Measurements from ENCODE around the gene CHORDC1. TPM values are rescaled to one million over a fixed set of nuclear protein-coding genes. Genes with fewer than 3 reads are reported as not detected.

Gene CHORDC1
- total and polyA plus RNA-seq, 10 of the 15 experiments (the other 5 are each of a cell fraction or from before 2014, with no cell fraction given): 32.6 to 108 (median 54.3) TPM

Other genes with a start within 250 kb of the CHORDC1 start
- gene TRIM49C, start 191.9 kb downstream of the CHORDC1 start, total RNA-seq (2014; rRNA removed): not detected in 2 replicates
- not detected in 2 replicates for gene TRIM49C, start 191.9 kb downstream of the CHORDC1 start, total RNA-seq (2014; rRNA removed; fragmentation: Illumina TruSeq; extraction: Trizol)
- gene TRIM49C, start 191.9 kb downstream of the CHORDC1 start, total RNA-seq (2021): not detected in 2 replicates
- not detected in 2 replicates for gene TRIM49C, start 191.9 kb downstream of the CHORDC1 start, polyA plus RNA-seq (2011; rRNA removed)
- gene TRIM49C, start 191.9 kb downstream of the CHORDC1 start, polyA plus RNA-seq (2014; fragmentation: Illumina TruSeq; extraction: Trizol): not detected in 2 replicates
- gene TRIM49C, start 191.9 kb downstream of the CHORDC1 start, polyA plus RNA-seq (2014; fragmentation: Nextera tagmentation; extraction: Ambion mirVana): not detected
- not detected in 2 replicates for gene TRIM49C, start 191.9 kb downstream of the CHORDC1 start, polyA plus RNA-seq (2014; rRNA removed)
- not detected for gene TRIM49C, start 191.9 kb downstream of the CHORDC1 start, polyA plus RNA-seq (2016; fragmentation: Nextera tagmentation; extraction: Ambion mirVana)
- gene UBTFL1, start 137.1 kb downstream of the CHORDC1 start, total RNA-seq (2014; rRNA removed): not detected in 2 replicates
- gene UBTFL1, start 137.1 kb downstream of the CHORDC1 start, total RNA-seq (2014; rRNA removed; fragmentation: Illumina TruSeq; extraction: Trizol): not detected in 2 replicates
- not detected in 2 replicates for gene UBTFL1, start 137.1 kb downstream of the CHORDC1 start, total RNA-seq (2021)
- not detected in 2 replicates for gene UBTFL1, start 137.1 kb downstream of the CHORDC1 start, polyA plus RNA-seq (2011; rRNA removed)
- not detected in 2 replicates for gene UBTFL1, start 137.1 kb downstream of the CHORDC1 start, polyA plus RNA-seq (2014; fragmentation: Illumina TruSeq; extraction: Trizol)
- gene UBTFL1, start 137.1 kb downstream of the CHORDC1 start, polyA plus RNA-seq (2014; fragmentation: Nextera tagmentation; extraction: Ambion mirVana): not detected
- gene UBTFL1, start 137.1 kb downstream of the CHORDC1 start, polyA plus RNA-seq (2014; rRNA removed): not detected in 2 replicates
- not detected for gene UBTFL1, start 137.1 kb downstream of the CHORDC1 start, polyA plus RNA-seq (2016; fragmentation: Nextera tagmentation; extraction: Ambion mirVana)
- gene NAALAD2, start 88.4 kb downstream of the CHORDC1 start, total RNA-seq (2014; rRNA removed): not detected in 2 replicates
- not detected in 2 replicates for gene NAALAD2, start 88.4 kb downstream of the CHORDC1 start, total RNA-seq (2014; rRNA removed; fragmentation: Illumina TruSeq; extraction: Trizol)
- gene NAALAD2, start 88.4 kb downstream of the CHORDC1 start, total RNA-seq (2021): not detected in 2 replicates
- gene NAALAD2, start 88.4 kb downstream of the CHORDC1 start, polyA plus RNA-seq (2011; rRNA removed): 0.16 and 0.98 TPM in 2 replicates
- 0.24 TPM in 1 of 2 replicates, not detected in the other for gene NAALAD2, start 88.4 kb downstream of the CHORDC1 start, polyA plus RNA-seq (2014; fragmentation: Illumina TruSeq; extraction: Trizol)
- under 1 TPM; 0.05 to 0.11 TPM for gene NAALAD2, start 88.4 kb downstream of the CHORDC1 start, polyA plus RNA-seq (2014; fragmentation: Nextera tagmentation; extraction: Ambion mirVana)
- not detected in 2 replicates for gene NAALAD2, start 88.4 kb downstream of the CHORDC1 start, polyA plus RNA-seq (2014; rRNA removed)
- under 1 TPM; 0.08 to 0.24 TPM for gene NAALAD2, start 88.4 kb downstream of the CHORDC1 start, polyA plus RNA-seq (2016; fragmentation: Nextera tagmentation; extraction: Ambion mirVana)

All from GM12878 (cell line).